ENCODE measurements around the gene KCNAB1. TPM values are rescaled to one million over a fixed set of nuclear protein-coding genes. Genes with fewer than 3 reads are reported as not detected.

The KCNAB1 gene
- total RNA-seq, 3 donors from 2014 or later = 3.9 to 8.3 (median 5.4) TPM

DNA sequence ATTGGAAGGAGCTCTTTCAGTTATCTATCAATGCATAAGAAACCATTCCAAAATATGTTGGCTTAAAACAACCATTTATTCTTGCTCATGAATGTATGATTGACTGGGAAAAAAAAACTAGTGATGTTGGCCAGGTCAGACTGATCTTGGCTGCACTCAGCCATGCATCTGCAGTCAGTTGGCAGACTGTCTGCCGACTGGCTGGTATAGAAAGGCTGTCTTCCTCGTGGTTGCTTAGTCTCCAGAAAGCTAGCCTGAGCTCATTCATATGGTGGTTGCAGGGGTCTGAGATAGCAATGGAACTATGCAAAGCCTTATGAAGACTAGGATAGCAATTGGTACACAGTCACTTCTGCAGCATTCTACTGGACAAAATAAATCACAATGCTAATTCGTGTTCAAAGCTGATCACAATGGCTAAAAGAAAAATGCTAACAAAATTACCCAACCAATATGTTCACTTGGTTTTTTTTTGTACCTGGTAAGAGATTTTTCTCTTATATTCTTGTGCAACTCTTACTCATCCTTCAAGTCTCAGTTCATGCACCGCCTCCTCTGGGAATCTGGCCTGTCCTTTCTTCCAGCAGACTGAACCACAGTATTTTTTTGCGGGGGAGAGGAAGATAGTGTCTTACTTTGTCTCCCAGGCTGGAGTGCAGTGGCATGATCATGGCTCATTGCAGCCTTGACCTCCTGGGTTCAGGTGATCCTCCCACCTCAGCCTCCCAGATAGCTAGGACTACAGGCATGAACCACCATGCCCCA lies 126.8 kb downstream of the KCNAB1 start:
- no peak for DNase-seq (ENCODE audit: low spot score in 2 of 2)
- intact Hi-C loops (cut with DNase I; ENCODE audit: low total_unique reads) = no loop called here
- TF ChIP-seq POLR2AphosphoS5 (IDR thresholded peaks at IDR 0.05) (no peak), POLR2A (IDR thresholded peaks at IDR 0.05) (no peak)
- TF ChIP-seq, protein P1, sequence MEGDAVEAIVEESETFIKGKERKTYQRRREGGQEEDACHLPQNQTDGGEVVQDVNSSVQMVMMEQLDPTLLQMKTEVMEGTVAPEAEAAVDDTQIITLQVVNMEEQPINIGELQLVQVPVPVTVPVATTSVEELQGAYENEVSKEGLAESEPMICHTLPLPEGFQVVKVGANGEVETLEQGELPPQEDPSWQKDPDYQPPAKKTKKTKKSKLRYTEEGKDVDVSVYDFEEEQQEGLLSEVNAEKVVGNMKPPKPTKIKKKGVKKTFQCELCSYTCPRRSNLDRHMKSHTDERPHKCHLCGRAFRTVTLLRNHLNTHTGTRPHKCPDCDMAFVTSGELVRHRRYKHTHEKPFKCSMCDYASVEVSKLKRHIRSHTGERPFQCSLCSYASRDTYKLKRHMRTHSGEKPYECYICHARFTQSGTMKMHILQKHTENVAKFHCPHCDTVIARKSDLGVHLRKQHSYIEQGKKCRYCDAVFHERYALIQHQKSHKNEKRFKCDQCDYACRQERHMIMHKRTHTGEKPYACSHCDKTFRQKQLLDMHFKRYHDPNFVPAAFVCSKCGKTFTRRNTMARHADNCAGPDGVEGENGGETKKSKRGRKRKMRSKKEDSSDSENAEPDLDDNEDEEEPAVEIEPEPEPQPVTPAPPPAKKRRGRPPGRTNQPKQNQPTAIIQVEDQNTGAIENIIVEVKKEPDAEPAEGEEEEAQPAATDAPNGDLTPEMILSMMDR (IDR thresholded peaks at IDR 0.05) = no peak
- Histone ChIP-seq H3K4me3 (no peak overlapping the region), H3K36me3 (no peaks in the 10 kb centered on the region), H3K27ac (no peak overlapping the region), H3K9me3 (no peaks in the 10 kb centered on the region), H3K4me1 (no peaks in the 10 kb centered on the region), H3K27me3 (no peaks in the 10 kb centered on the region)

DNA sequence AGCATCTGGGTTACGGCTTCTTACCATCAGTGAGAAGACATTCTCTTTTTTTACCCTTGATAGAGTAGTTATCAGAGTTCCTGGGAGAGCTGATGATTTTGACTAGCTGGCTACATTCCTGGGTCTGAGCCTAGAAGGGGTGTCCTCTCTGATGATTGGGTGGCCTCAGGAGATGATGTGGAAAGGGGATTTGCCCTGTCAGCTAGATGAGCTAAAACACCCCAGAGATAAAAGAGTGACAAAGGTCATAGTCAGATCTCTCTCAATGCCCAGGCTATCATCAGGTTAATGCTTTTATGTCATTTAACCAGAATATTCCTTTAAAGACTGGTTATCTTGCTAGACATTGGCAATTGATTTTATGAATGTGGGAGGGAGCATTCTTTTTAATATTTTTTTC lies 130.2 kb downstream of the KCNAB1 start:
- Histone ChIP-seq H3K9me3 (no peaks in the 10 kb centered on the region), H3K27me3 (no peaks in the 10 kb centered on the region), H3K4me1 (no peaks in the 10 kb centered on the region), H3K4me3 (no peak overlapping the region), H3K27ac (no peak overlapping the region), H3K36me3 (no peaks in the 10 kb centered on the region)
- intact Hi-C loops (cut with DNase I; ENCODE audit: low total_unique reads) = no loop called here
- DNase-seq (ENCODE audit: low spot score in 2 of 2) = no peak
- TF ChIP-seq POLR2AphosphoS5 (IDR thresholded peaks at IDR 0.05) (no peak), POLR2A (IDR thresholded peaks at IDR 0.05) (no peak)
- TF ChIP-seq, protein P1 (IDR thresholded peaks at IDR 0.05) = no peak

DNA sequence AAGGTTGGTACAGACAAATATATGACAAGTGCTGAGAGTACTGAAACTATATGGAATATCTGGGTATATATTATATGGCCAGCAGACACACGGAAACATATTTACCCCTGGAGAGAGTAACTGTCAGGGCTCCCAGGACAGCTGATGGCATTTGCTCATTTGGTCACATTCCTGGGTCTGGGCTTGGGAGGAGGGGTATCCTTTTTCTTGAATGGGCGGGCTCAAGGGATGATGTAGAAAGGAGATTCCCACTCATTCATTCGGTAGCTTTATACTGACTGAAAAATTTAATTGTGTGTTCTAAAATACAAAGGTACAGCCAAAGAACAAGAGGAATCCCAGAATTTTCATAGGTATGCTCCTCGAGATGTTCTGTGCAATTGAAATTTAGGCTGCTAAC lies 131.0 kb downstream of the KCNAB1 start:
- Histone ChIP-seq H3K9me3 (no peaks in the 10 kb centered on the region), H3K4me1 (no peaks in the 10 kb centered on the region), H3K27me3 (no peaks in the 10 kb centered on the region), H3K4me3 (no peak overlapping the region), H3K27ac (no peak overlapping the region), H3K36me3 (no peaks in the 10 kb centered on the region)
- intact Hi-C loops (cut with DNase I; ENCODE audit: low total_unique reads) = no loop called here
- no peak for DNase-seq (ENCODE audit: low spot score in 2 of 2)
- no peak for TF ChIP-seq POLR2AphosphoS5 (IDR thresholded peaks at IDR 0.05)

DNA sequence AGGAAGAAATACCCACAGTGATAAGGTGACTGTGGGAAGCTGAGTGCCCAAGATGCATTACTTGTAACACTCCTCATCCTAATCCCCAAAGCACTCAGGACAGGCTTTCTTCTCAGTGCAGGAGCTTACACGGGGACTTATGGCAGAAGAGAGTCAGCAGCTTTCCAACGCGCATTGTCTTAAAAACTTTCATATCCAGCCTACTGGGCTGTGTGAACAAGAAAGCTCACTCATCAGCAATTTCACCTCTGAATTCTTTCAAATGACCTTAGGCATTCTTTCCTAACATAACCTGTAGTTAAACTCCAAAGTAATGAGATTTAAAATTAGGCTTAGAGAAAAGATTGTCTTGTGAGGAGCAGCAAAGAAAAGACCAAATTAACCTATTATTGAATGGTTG lies 132.3 kb downstream of the KCNAB1 start:
- H3K4me1 ChIP-seq = no peaks in the 10 kb centered on the region
- DNase-seq (ENCODE audit: low spot score in 2 of 2) = no peak
- H3K4me3 ChIP-seq = no peak overlapping the region
- TF ChIP-seq, protein P1 (IDR thresholded peaks at IDR 0.05) = no peak
- TF ChIP-seq POLR2A (IDR thresholded peaks at IDR 0.05) (no peak), POLR2AphosphoS5 (IDR thresholded peaks at IDR 0.05) (no peak)
- no peaks in the 10 kb centered on the region for H3K36me3 ChIP-seq
- no peak overlapping the region for H3K27ac ChIP-seq
- H3K9me3 ChIP-seq = no peaks in the 10 kb centered on the region
- intact Hi-C loops (cut with DNase I; ENCODE audit: low total_unique reads) = no loop called here
- no peaks in the 10 kb centered on the region for H3K27me3 ChIP-seq

DNA sequence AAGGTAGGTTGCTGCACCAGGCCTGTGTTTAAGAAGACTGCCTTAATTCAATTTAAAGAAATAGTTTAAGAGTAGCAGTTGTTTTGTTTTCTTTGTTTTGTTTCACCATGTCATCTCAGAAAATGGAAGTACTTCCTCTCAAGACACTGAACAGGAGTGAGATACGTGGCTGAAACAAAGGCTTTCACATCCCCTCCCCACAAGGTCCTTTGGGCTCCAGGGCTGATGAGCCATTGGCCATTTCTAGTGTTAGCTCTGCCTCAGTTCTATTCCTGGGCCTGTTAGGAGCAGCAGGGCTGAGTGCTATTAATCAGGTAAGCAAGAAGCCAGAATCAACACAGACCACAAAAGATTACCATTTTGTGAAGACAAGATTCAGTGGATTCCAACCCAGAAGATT lies 132.8 kb downstream of the KCNAB1 start:
- TF ChIP-seq POLR2A (IDR thresholded peaks at IDR 0.05) (no peak), POLR2AphosphoS5 (IDR thresholded peaks at IDR 0.05) (no peak)
- no peaks in the 10 kb centered on the region for H3K36me3 ChIP-seq
- intact Hi-C loops (cut with DNase I; ENCODE audit: low total_unique reads) = no loop called here
- H3K9me3 ChIP-seq = no peaks in the 10 kb centered on the region
- no peak overlapping the region for H3K27ac ChIP-seq
- no peak for DNase-seq (ENCODE audit: low spot score in 2 of 2)
- H3K4me3 ChIP-seq = no peak overlapping the region
- H3K27me3 ChIP-seq = no peaks in the 10 kb centered on the region
- no peaks in the 10 kb centered on the region for H3K4me1 ChIP-seq

DNA sequence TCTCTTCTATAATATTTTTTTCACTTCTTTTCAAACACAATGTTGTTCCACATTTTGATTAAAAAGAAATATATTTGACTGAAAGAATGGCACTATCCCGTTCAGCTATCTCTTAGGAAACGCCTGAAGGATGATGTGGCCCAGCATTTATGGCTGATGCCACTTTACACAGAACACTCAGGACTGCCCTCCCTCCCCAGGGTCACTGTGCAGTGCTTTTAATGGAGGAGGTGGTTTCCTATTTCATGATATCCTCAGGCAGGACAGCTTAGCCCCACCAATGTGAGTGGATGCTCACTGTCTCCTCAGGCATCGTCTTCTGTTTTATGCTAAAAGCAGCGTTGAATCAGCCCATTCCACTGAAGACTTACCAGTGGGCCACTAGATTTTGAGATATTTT lies 135.9 kb downstream of the KCNAB1 start:
- intact Hi-C loops (cut with DNase I; ENCODE audit: low total_unique reads) = no loop called here
- no peaks in the 10 kb centered on the region for H3K27me3 ChIP-seq
- TF ChIP-seq POLR2A (IDR thresholded peaks at IDR 0.05) (no peak), POLR2AphosphoS5 (IDR thresholded peaks at IDR 0.05) (no peak)
- TF ChIP-seq, protein P1 (IDR thresholded peaks at IDR 0.05) = no peak

More for the DNA sequence above, 135.9 kb downstream of the KCNAB1 start:
- DNase-seq (ENCODE audit: low spot score in 2 of 2) = no peak
- H3K9me3 ChIP-seq = no peaks in the 10 kb centered on the region
- H3K36me3 ChIP-seq = no peaks in the 10 kb centered on the region
- H3K27ac ChIP-seq = no peak overlapping the region
- H3K4me1 ChIP-seq = no peaks in the 10 kb centered on the region
- H3K4me3 ChIP-seq = no peak overlapping the region

All from breast epithelium (tissue), 4 donors.